HEK293T (cell line): ENCODE measurements around the gene ZNF595.

ENCODE experiments used
- BHLHE40 ChIP-seq: fragments of 450-650 bp; IDR thresholded peaks from 2 replicates; pipeline ENCODE4 v1.6.1; 2016; ENCODE audit warnings: mild to moderate bottlenecking, moderate library complexity, borderline replicate concordance
- ELF4 ChIP-seq: fragments of 450-650 bp; IDR thresholded peaks from 2 replicates; pipeline ENCODE4 v1.6.1; 2017; ENCODE audit warnings: antibody characterized with exemption
- FOXA1 ChIP-seq: fragments of 450-650 bp; IDR thresholded peaks from 2 replicates; pipeline ENCODE4 v1.6.1; 2016; ENCODE audit warnings: mild to moderate bottlenecking
- FOXK2 ChIP-seq: fragments of 450-650 bp; IDR thresholded peaks from 2 replicates; pipeline ENCODE4 v1.6.1; 2016; ENCODE audit warnings: mild to moderate bottlenecking
- HDGF ChIP-seq: fragments of 450-650 bp; IDR thresholded peaks from 2 replicates; pipeline ENCODE4 v1.6.1; 2017; ENCODE audit warnings: antibody characterized with exemption, borderline replicate concordance
- SP1 ChIP-seq: fragments of 450-650 bp; IDR thresholded peaks from 2 replicates; pipeline ENCODE4 v1.6.1; 2017
- SUZ12 ChIP-seq: fragments of 450-650 bp; IDR thresholded peaks from 2 replicates; pipeline ENCODE4 v1.6.1; 2016; ENCODE audit warnings: mild to moderate bottlenecking
- ZNF384 ChIP-seq: fragments of 450-650 bp; IDR thresholded peaks from 2 replicates; pipeline ENCODE4 v1.6.1; 2016

DNA sequence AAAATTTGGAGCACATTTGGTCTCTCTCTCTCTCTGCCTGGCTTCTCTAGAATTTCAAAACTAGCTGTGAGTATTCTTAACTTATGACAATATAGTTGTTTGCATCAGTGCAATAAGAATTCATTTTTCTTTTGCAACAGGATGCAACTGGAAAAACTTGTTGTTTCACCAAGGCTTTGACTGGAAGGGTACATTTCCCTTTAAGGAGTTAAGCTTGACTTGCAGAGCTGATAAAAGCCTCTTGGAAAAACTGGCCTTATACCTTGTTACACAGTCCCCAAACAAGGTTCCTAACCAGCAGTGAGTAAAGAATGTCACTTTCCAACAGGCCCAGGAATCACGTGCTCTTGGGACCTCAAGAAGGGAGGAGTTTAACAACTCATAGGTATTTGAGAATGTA, 45.3 kb downstream of the ZNF595 start:
- TF ChIP-seq ZNF384: no peak
- TF ChIP-seq ELF4: no peak
- no peak for TF ChIP-seq SUZ12
- TF ChIP-seq HDGF: no peak
- TF ChIP-seq FOXA1: no peak
- TF ChIP-seq BHLHE40: no peak
- no peak for TF ChIP-seq FOXK2
- no peak for TF ChIP-seq SP1
